ENCODE data around the gene SUPT5H. TPM values are rescaled to one million over a fixed set of nuclear protein-coding genes. Genes with fewer than 3 reads are reported as not detected.

Gene SUPT5H
- total and polyA plus RNA-seq, 2 of the 13 experiments (the other 11 are each of a cell fraction or from before 2014, with no cell fraction given), result 48.2 to 51.7 TPM

DNA sequence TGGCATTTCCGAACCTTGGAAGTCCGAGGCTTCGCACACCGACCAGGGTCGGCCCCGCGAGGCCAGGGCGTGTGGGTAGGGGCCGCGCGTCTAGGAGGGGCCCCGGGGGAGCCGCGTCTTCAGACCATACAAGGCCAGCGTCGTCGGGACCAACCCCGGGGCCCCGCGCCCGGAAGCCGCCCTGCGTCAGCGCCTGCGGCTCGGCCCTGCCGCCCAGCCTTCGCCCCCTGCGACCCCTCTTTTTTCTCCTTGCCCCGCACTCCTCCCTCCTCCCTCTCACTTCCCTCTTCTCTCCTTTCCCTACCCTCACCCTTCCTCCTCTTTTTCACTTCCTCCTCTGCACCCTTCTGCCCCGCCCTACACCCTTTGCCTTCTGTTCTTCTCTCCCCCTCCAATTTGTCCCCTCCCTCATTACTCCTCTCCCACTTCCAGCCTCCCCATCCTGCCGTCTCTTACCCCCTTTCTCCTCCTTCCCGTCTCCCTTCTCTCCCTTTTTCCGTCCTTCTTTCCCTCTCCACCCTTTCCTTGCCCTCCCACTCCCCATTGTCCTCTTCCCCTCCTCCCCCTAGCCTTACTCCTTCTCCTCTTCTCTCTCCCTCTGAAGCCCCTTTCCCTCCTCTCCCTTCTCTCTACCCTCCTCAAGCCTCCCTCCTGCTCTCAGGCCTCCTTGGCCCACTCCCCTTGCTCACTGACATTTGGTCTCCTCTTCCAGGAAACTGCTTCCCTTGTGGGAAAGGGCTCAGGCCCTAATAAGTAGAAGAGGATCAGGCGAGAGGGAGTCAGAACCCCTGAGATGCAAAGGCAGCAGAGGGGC, 35.2 kb upstream of the SUPT5H start (continued):
- TF ChIP-seq THAP11 (CRISPR knock-in tag; IDR thresholded peaks at IDR 0.05), result peak; percentile 20; the same call in 1 of the 2 replicates
- TF ChIP-seq HMGXB4 (CRISPR knock-in tag; IDR thresholded peaks at IDR 0.05; ENCODE audit: borderline replicate concordance in 1 of 2, low read depth in 1 of 2), result peak; percentile 40 to 54; a peak in 1 of 4 replicates
- no peak for TF ChIP-seq ONECUT2 (CRISPR knock-in tag; IDR thresholded peaks at IDR 0.05)
- peak; percentile 47; the same call in 1 of the 2 replicates for TF ChIP-seq MEIS1 (CRISPR knock-in tag; IDR thresholded peaks at IDR 0.05; ENCODE audit: borderline replicate concordance)
- no peak for TF ChIP-seq PHF20 (CRISPR knock-in tag; IDR thresholded peaks at IDR 0.05)
- no peak for TF ChIP-seq HIVEP1 (CRISPR knock-in tag; IDR thresholded peaks at IDR 0.05)
- TF ChIP-seq, protein P1, sequence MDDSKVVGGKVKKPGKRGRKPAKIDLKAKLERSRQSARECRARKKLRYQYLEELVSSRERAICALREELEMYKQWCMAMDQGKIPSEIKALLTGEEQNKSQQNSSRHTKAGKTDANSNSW (CRISPR knock-in tag; IDR thresholded peaks at IDR 0.05; ENCODE audit: borderline replicate concordance), result no peak
- no peak for TF ChIP-seq SALL2 (CRISPR knock-in tag; IDR thresholded peaks at IDR 0.05)
- no peak for TF ChIP-seq FOXO1 (CRISPR knock-in tag; IDR thresholded peaks at IDR 0.05)
- peak; percentile 88 for TF ChIP-seq AGO2 (optimal IDR thresholded peaks at IDR 0.05; ENCODE audit: low read depth, low read length)
- TF ChIP-seq HOXA3 (CRISPR knock-in tag; IDR thresholded peaks at IDR 0.05), result no peak
- no peak for TF ChIP-seq NRL (CRISPR knock-in tag; IDR thresholded peaks at IDR 0.05; ENCODE audit: borderline replicate concordance)
- peak; percentile 77 for TF ChIP-seq ZBTB7A (CRISPR knock-in tag; IDR thresholded peaks at IDR 0.05)
- TF ChIP-seq ELF3 (CRISPR knock-in tag; IDR thresholded peaks at IDR 0.05), result 0 out of 2 replicates have a peak, but pooled peaks have one; percentile 56
- peak; percentile 37 for TF ChIP-seq PAXIP1 (CRISPR knock-in tag; conservative IDR thresholded peaks at IDR 0.05)
- TF ChIP-seq SMAD1 (CRISPR knock-in tag; IDR thresholded peaks at IDR 0.05; ENCODE audit: borderline replicate concordance, low read depth), result 0 out of 2 replicates have a peak, but pooled peaks have one; percentile 33
- TF ChIP-seq, protein P2, sequence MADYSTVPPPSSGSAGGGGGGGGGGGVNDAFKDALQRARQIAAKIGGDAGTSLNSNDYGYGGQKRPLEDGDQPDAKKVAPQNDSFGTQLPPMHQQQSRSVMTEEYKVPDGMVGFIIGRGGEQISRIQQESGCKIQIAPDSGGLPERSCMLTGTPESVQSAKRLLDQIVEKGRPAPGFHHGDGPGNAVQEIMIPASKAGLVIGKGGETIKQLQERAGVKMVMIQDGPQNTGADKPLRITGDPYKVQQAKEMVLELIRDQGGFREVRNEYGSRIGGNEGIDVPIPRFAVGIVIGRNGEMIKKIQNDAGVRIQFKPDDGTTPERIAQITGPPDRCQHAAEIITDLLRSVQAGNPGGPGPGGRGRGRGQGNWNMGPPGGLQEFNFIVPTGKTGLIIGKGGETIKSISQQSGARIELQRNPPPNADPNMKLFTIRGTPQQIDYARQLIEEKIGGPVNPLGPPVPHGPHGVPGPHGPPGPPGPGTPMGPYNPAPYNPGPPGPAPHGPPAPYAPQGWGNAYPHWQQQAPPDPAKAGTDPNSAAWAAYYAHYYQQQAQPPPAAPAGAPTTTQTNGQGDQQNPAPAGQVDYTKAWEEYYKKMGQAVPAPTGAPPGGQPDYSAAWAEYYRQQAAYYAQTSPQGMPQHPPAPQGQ (CRISPR knock-in tag; IDR thresholded peaks at IDR 0.05; ENCODE audit: borderline replicate concordance), result no peak
- no peak for TF ChIP-seq IRF2 (CRISPR knock-in tag; IDR thresholded peaks at IDR 0.05)
- TF ChIP-seq TBX2 (CRISPR knock-in tag; IDR thresholded peaks at IDR 0.05; ENCODE audit: borderline replicate concordance), result peak; percentile 68
- TF ChIP-seq YY1 (IDR thresholded peaks at IDR 0.05; ENCODE audit: insufficient read depth, insufficient replicate concordance, low read depth, low read length), result no peak
- TF ChIP-seq GTF3A (CRISPR knock-in tag; conservative IDR thresholded peaks at IDR 0.05), result 0 out of 2 replicates have a peak, but pooled peaks have one; percentile 40
